ENCODE data around the gene JMJD8.

JMJD8 gene

GRCh38 chr16:680967-681745, 3.0 kb downstream of the JMJD8 start:
- Histone ChIP-seq H3K4me1 (peaks cover 42 to 57% (median 51%) of the 10 kb centered on the region in 10 experiments), H3K27ac (peak overlapping the region; percentile 69 to 91 (median 82); a peak in 21 of 22 replicates), H3K9ac (peak overlapping the region; percentile 87 to 96 (median 91)), H3K36me3 (peaks cover 23 to 39% (median 27%) of the 10 kb centered on the region in 11 experiments), H4K20me1 (peaks cover 26 to 74% (median 54%) of the 10 kb centered on the region in 11 experiments; a peak in 21 of 22 replicates), H3K4me2 (peak overlapping the region; percentile 95 to 99 (median 99)), H3K4me3 (peak overlapping the region; percentile 75 to 98 (median 90)), H3K27me3 (peaks cover 0 to 6% (median 0%) of the 10 kb centered on the region in 11 experiments; a peak in 5 of 22 replicates), H3K9me3 (replicated peaks in 1 of 11) (no peaks in the 10 kb centered on the region)
- no peak for TF ChIP-seq Cebpa-rat (IDR thresholded peaks at IDR 0.05)

GRCh38 chr16:680625-680945, 3.5 kb downstream of the JMJD8 start:
- Histone ChIP-seq H3K27ac (peak overlapping the region; percentile 69 to 91 (median 82)), H3K4me3 (peak overlapping the region; percentile 75 to 98 (median 90)), H3K4me2 (peak overlapping the region; percentile 95 to 99 (median 99)), H3K27me3 (peaks cover under 1 to 11% (median 2%) of the 10 kb centered on the region in 11 experiments; a peak in 20 of 22 replicates), H3K36me3 (peaks cover 23 to 34% (median 27%) of the 10 kb centered on the region in 11 experiments), H3K9me3 (replicated peaks in 1 of 11) (no peaks in the 10 kb centered on the region), H4K20me1 (peaks cover 26 to 78% (median 56%) of the 10 kb centered on the region in 11 experiments; a peak in 21 of 22 replicates), H3K9ac (peak overlapping the region; percentile 87 to 96 (median 91)), H3K4me1 (peaks cover 42 to 53% (median 50%) of the 10 kb centered on the region in 10 experiments)
- no peak for TF ChIP-seq Cebpa-rat (IDR thresholded peaks at IDR 0.05)

GRCh38 chr16:679814-680624, 4.1 kb downstream of the JMJD8 start, which contains the start of gene STUB1:
Gene STUB1, plus strand, starts transcription at chr16:680410. Its CDS starts 116 bp downstream, at chr16:680526.
- peak within 1 kb of the TSS; percentile 69 to 91 (median 82) for H3K27ac ChIP-seq
- H3K4me1 ChIP-seq, result peaks cover 39 to 53% (median 47%) of the 10 kb centered on the region in 10 experiments
- peak within 1 kb of the TSS; percentile 87 to 96 (median 91) for H3K9ac ChIP-seq
- H3K4me3 ChIP-seq, result peak within 1 kb of the TSS; percentile 75 to 98 (median 90)
- peaks cover 7 to 17% (median 8%) of the 10 kb centered on the region in 11 experiments for H3K27me3 ChIP-seq
- peak within 1 kb of the TSS; percentile 95 to 99 (median 99) for H3K4me2 ChIP-seq
- H4K20me1 ChIP-seq, result peaks cover 30 to 80% (median 62%) of the 10 kb centered on the region in 11 experiments; a peak in 21 of 22 replicates
- TF ChIP-seq Cebpa-rat (IDR thresholded peaks at IDR 0.05), result no peak
- H3K9me3 ChIP-seq (replicated peaks in 1 of 11), result no peaks in the 10 kb centered on the region
- peaks cover 22 to 29% (median 26%) of the 10 kb centered on the region in 11 experiments for H3K36me3 ChIP-seq

- TF ChIP-seq Cebpa-rat (IDR thresholded peaks at IDR 0.05), result no peak
- Histone ChIP-seq H3K4me1 (peaks cover 33 to 55% (median 48%) of the 10 kb centered on the region in 10 experiments), H3K4me3 (peak overlapping the region; percentile 50 to 67 (median 56)), H3K27me3 (peaks cover 12 to 26% (median 16%) of the 10 kb centered on the region in 11 experiments), H3K4me2 (peak overlapping the region; percentile 67 to 95 (median 86)), H3K27ac (peak overlapping the region in 8 of 11 experiments; percentile 32 to 66 (median 40); a peak in 12 of 22 replicates), H3K9ac (peak overlapping the region in 10 of 11 experiments; percentile 27 to 71 (median 60); a peak in 14 of 22 replicates), H3K9me3 (replicated peaks in 1 of 11) (no peaks in the 10 kb centered on the region), H3K36me3 (peaks cover 24 to 34% (median 29%) of the 10 kb centered on the region in 11 experiments), H4K20me1 (peaks cover 39 to 87% (median 71%) of the 10 kb centered on the region in 11 experiments; a peak in 21 of 22 replicates)
These were observed 5.0 kb downstream of the JMJD8 start for GRCh38 chr16:678858-679813.

- Histone ChIP-seq H3K9ac (peak overlapping the region in 1 of 11 experiments; percentile 62; a peak in 1 of 22 replicates), H3K9me3 (replicated peaks in 1 of 11) (no peaks in the 10 kb centered on the region), H3K4me2 (peak overlapping the region in 5 of 11 experiments; percentile 80 to 95 (median 88); a peak in 7 of 22 replicates), H3K36me3 (peaks cover 31 to 38% (median 34%) of the 10 kb centered on the region in 11 experiments), H3K27ac (no peak overlapping the region), H4K20me1 (peaks cover 47 to 90% (median 73%) of the 10 kb centered on the region in 11 experiments; a peak in 21 of 22 replicates), H3K4me1 (peaks cover 27 to 50% (median 43%) of the 10 kb centered on the region in 10 experiments), H3K27me3 (peaks cover 12 to 29% (median 17%) of the 10 kb centered on the region in 11 experiments), H3K4me3 (no peak overlapping the region)
- TF ChIP-seq Cebpa-rat (IDR thresholded peaks at IDR 0.05), result no peak
These were observed 5.8 kb downstream of the JMJD8 start for GRCh38 chr16:678209-678857.

GRCh38 chr16:677316-678190, 6.6 kb downstream of the JMJD8 start:
- Histone ChIP-seq H3K9ac (no peak overlapping the region), H3K27ac (no peak overlapping the region), H3K4me1 (peaks cover 19 to 42% (median 35%) of the 10 kb centered on the region in 10 experiments), H3K9me3 (replicated peaks in 1 of 11) (no peaks in the 10 kb centered on the region), H3K4me3 (no peak overlapping the region), H3K27me3 (peaks cover 12 to 29% (median 17%) of the 10 kb centered on the region in 11 experiments), H4K20me1 (peaks cover 47 to 90% (median 73%) of the 10 kb centered on the region in 11 experiments; a peak in 21 of 22 replicates), H3K36me3 (peaks cover 31 to 38% (median 34%) of the 10 kb centered on the region in 11 experiments), H3K4me2 (no peak overlapping the region)
- no peak for TF ChIP-seq Cebpa-rat (IDR thresholded peaks at IDR 0.05)
